SU-DHL-6 (cell line): ENCODE measurements around the gene TSACC.

Experiments used
- H2AFZ ChIP-seq: fragments of 200-600 bp; sonication (generic); 2 replicates; pipeline ENCODE4 v1.6.1; 2014; ENCODE audit warnings: low read depth, mild to moderate bottlenecking, moderate library complexity, mixed read lengths, antibody characterized with exemption, low read length; ENCODE audit not compliant: severe bottlenecking
- H3F3A ChIP-seq: fragments of 200-600 bp; shearing (Covaris generic); 2 replicates; pipeline ENCODE4 v1.6.0; 2016; ENCODE audit warnings: antibody characterized with exemption, mild to moderate bottlenecking; ENCODE audit not compliant: insufficient read depth
- H3K27ac ChIP-seq: fragments of 200-600 bp; sonication (generic); 2 replicates; pipeline ENCODE4 v1.5.1; 2016; ENCODE audit warnings: low read depth, mild to moderate bottlenecking, low read length, moderate library complexity, mixed read lengths
- H3K27me3 ChIP-seq: fragments of 200-600 bp; sonication (generic), shearing (Covaris generic); 2 replicates; pipeline ENCODE4 v1.6.0; 2014; ENCODE audit warnings: mild to moderate bottlenecking, low read length
- H3K36me3 ChIP-seq: fragments of 200-600 bp; sonication (generic); 2 replicates; pipeline ENCODE4 v1.6.1; 2014; ENCODE audit warnings: mild to moderate bottlenecking, low read length, mixed read lengths
- H3K4me2 ChIP-seq: fragments of 300-600, 200-600 bp; shearing (Covaris generic), sonication (generic); 2 replicates; pipeline ENCODE4 v1.6.0; 2014; ENCODE audit warnings: low read length, low read depth, mild to moderate bottlenecking; ENCODE audit not compliant: poor library complexity, severe bottlenecking
- H3K4me3 ChIP-seq: fragments of 200-600 bp; sonication (generic); 2 replicates; pipeline ENCODE4 v1.5.1; 2014; ENCODE audit warnings: antibody characterized with exemption, low read length, mild to moderate bottlenecking, mixed read lengths; ENCODE audit not compliant: insufficient read depth, poor library complexity, severe bottlenecking
- H3K79me2 ChIP-seq: fragments of 200-600 bp; sonication (generic); 2 replicates; pipeline ENCODE4 v1.6.1; 2014; ENCODE audit warnings: mild to moderate bottlenecking, low read length, moderate library complexity; ENCODE audit not compliant: insufficient read depth
- H3K9ac ChIP-seq: fragments of 200-600 bp; sonication (generic); 2 replicates; pipeline ENCODE4 v1.7.0; 2014; ENCODE audit warnings: mild to moderate bottlenecking, low read length
- H3K9me2 ChIP-seq: fragments of 200-600 bp; sonication (generic); replicated peaks from 2 replicates; pipeline ENCODE4 v1.6.1; 2014; ENCODE audit warnings: low read length; ENCODE audit not compliant: insufficient read depth
- H3K9me3 ChIP-seq: fragments of 200-600 bp; sonication (generic); 2 replicates; pipeline ENCODE4 v1.6.1; 2014; ENCODE audit warnings: low read length, mixed read lengths; ENCODE audit not compliant: insufficient read depth
- H4K20me1 ChIP-seq: fragments of 200-600 bp; sonication (generic); 2 replicates; pipeline ENCODE4 v1.6.1; 2014; ENCODE audit warnings: low read depth, mild to moderate bottlenecking, antibody characterized with exemption, low read length, moderate library complexity, mixed read lengths
- CTCF ChIP-seq: fragments of 200-600 bp; sonication (generic); IDR thresholded peaks from one replicate; pipeline ENCODE4 v1.5.1; 2017; ENCODE audit warnings: antibody characterized with exemption, mild to moderate bottlenecking, low read length, moderate library complexity; ENCODE audit not compliant: insufficient read depth, poor library complexity, severe bottlenecking
- EZH2phosphoT487 ChIP-seq: fragments of 200-600 bp; sonication (generic), shearing (Covaris generic); conservative IDR thresholded peaks from 2 replicates; pipeline ENCODE4 v1.6.1; 2018; ENCODE audit warnings: mild to moderate bottlenecking, antibody characterized with exemption, low read length, moderate library complexity, mixed read lengths

TSACC gene

GRCh38 chr1:156378557-156378956, 40.2 kb downstream of the TSACC start:
- Histone ChIP-seq H3K36me3 (no peaks in the 10 kb centered on the region), H3K79me2 (no peaks in the 10 kb centered on the region), H2AFZ (no peak overlapping the region), H3K27ac (no peak overlapping the region), H4K20me1 (no peaks in the 10 kb centered on the region), H3K27me3 (no peaks in the 10 kb centered on the region), H3F3A (no peaks in the 10 kb centered on the region), H3K4me3 (no peak overlapping the region), H3K9me2 (no peaks in the 10 kb centered on the region), H3K4me2 (no peak overlapping the region), H3K9ac (no peak overlapping the region), H3K9me3 (no peaks in the 10 kb centered on the region)
- no peak for TF ChIP-seq EZH2phosphoT487

DNA sequence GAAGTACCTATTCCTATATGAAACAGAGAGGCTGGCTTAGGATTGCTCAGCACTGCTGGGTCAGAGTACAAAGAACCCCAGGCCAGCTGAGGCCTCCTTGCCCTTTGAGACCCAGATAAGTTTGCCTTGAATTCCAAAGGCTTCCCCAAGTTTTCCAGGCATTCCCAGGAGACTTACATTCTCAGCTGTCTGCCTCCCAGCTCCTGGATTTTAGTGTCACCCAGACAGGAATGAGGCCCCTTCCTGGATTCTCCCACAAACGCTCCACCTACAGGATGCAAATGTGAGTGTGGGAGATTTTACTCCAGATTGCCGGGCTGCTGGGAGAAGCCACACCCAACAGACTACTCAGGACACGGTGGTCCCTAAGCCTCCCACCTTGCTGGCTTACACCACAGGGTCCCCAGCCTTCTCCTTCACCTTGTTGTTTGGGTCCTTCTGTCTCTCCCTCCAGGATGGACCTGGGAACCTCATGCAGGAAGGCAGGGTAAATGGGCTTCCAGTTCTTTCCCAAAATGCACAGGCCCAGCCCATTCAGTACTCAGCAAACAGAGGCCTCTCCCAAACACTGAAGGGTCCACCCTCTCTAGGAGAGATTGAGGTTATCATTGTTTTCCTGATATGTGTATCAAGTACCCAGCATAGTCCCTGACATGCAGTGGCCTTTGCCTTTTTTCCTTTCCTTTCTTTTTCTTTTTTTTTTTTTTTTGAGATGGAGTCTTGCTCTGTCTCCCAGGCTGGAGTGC, 41.3 kb downstream of the TSACC start:
- no peak overlapping the region for H3K9ac ChIP-seq
- H3K9me3 ChIP-seq, result no peaks in the 10 kb centered on the region
- H3K27me3 ChIP-seq, result no peaks in the 10 kb centered on the region
- TF ChIP-seq CTCF (no peak), EZH2phosphoT487 (no peak)
- no peaks in the 10 kb centered on the region for H4K20me1 ChIP-seq
- no peak overlapping the region for H3K4me2 ChIP-seq
- H3K4me3 ChIP-seq, result no peak overlapping the region
- no peaks in the 10 kb centered on the region for H3K36me3 ChIP-seq
- H2AFZ ChIP-seq, result no peak overlapping the region
- no peaks in the 10 kb centered on the region for H3F3A ChIP-seq
- no peaks in the 10 kb centered on the region for H3K79me2 ChIP-seq
- no peak overlapping the region for H3K27ac ChIP-seq
- H3K9me2 ChIP-seq, result no peaks in the 10 kb centered on the region

DNA sequence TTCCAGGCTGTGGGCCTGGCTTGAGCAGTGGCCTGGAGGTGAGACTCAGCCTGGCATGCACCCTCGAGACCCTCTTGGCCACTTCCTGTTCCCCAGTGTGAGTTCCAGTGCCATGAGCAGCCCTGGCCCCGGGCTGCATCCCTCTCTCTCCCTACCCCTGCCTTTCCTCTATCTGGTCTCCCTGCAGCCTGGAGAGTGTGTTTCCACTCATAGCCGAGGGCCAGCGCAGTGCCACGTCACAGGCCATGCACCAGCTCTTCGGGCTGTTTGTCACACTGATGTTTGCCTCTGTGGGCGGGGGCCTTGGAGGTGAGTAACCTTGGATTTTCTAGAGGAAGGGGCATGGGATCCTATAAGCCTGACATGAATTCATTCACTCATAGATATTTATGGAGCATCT, 44.2 kb downstream of the TSACC start:
- Histone ChIP-seq H4K20me1 (no peaks in the 10 kb centered on the region), H3K4me3 (no peak overlapping the region), H3F3A (no peaks in the 10 kb centered on the region), H3K9ac (no peak overlapping the region), H3K4me2 (no peak overlapping the region), H3K27me3 (no peaks in the 10 kb centered on the region), H2AFZ (no peak overlapping the region), H3K79me2 (no peaks in the 10 kb centered on the region), H3K9me2 (no peaks in the 10 kb centered on the region), H3K9me3 (no peaks in the 10 kb centered on the region), H3K36me3 (no peaks in the 10 kb centered on the region), H3K27ac (no peak overlapping the region)
- TF ChIP-seq EZH2phosphoT487 (no peak), CTCF (no peak)

DNA sequence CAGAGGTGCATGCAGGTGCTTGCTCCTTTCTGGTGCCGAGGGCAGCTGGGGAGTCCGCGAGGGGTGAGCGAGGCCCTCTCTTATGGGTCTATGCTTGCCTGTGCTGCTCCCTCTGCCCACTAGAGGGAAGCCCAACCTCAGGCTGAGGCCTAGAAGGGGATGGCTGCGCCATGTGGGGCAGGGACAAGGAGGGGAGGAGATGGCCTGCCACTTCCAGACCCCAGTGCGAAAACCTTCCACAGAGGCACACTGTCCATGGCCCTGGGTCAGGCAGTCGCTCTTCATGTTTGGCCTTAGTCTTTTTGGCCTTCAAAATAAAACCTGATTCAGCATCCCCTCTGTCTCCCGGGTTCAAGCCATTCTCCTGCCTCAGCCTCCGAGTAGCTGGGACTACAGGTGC, 44.7 kb downstream of the TSACC start:
- no peaks in the 10 kb centered on the region for H3K9me2 ChIP-seq
- H3K4me2 ChIP-seq, result no peak overlapping the region
- H3K36me3 ChIP-seq, result no peaks in the 10 kb centered on the region
- no peak overlapping the region for H3K9ac ChIP-seq
- no peak overlapping the region for H2AFZ ChIP-seq
- no peak overlapping the region for H3K27ac ChIP-seq
- no peaks in the 10 kb centered on the region for H4K20me1 ChIP-seq
- H3F3A ChIP-seq, result no peaks in the 10 kb centered on the region
- no peaks in the 10 kb centered on the region for H3K79me2 ChIP-seq
- TF ChIP-seq CTCF, result peak; percentile 72
- TF ChIP-seq EZH2phosphoT487, result no peak
- H3K27me3 ChIP-seq, result no peaks in the 10 kb centered on the region
- H3K4me3 ChIP-seq, result no peak overlapping the region
- no peaks in the 10 kb centered on the region for H3K9me3 ChIP-seq
